Amygdala (tissue), 56 donors: ENCODE results near the gene PCCA.
A peak's percentile ranks its signal among the peaks of the same experiment; 100 is the strongest.
"Not testable (repeated sequence)": the region's sequence is repeated elsewhere in the genome, so short reads cannot be mapped to it uniquely, and the experiment has no call there.

Experiments
- DNase-seq, 56 donors: peaks; one replicate each; lab custom pipeline; 2025; lab: John Stamatoyannopoulos, UW

The PCCA gene, protein sequence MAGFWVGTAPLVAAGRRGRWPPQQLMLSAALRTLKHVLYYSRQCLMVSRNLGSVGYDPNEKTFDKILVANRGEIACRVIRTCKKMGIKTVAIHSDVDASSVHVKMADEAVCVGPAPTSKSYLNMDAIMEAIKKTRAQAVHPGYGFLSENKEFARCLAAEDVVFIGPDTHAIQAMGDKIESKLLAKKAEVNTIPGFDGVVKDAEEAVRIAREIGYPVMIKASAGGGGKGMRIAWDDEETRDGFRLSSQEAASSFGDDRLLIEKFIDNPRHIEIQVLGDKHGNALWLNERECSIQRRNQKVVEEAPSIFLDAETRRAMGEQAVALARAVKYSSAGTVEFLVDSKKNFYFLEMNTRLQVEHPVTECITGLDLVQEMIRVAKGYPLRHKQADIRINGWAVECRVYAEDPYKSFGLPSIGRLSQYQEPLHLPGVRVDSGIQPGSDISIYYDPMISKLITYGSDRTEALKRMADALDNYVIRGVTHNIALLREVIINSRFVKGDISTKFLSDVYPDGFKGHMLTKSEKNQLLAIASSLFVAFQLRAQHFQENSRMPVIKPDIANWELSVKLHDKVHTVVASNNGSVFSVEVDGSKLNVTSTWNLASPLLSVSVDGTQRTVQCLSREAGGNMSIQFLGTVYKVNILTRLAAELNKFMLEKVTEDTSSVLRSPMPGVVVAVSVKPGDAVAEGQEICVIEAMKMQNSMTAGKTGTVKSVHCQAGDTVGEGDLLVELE

DNA sequence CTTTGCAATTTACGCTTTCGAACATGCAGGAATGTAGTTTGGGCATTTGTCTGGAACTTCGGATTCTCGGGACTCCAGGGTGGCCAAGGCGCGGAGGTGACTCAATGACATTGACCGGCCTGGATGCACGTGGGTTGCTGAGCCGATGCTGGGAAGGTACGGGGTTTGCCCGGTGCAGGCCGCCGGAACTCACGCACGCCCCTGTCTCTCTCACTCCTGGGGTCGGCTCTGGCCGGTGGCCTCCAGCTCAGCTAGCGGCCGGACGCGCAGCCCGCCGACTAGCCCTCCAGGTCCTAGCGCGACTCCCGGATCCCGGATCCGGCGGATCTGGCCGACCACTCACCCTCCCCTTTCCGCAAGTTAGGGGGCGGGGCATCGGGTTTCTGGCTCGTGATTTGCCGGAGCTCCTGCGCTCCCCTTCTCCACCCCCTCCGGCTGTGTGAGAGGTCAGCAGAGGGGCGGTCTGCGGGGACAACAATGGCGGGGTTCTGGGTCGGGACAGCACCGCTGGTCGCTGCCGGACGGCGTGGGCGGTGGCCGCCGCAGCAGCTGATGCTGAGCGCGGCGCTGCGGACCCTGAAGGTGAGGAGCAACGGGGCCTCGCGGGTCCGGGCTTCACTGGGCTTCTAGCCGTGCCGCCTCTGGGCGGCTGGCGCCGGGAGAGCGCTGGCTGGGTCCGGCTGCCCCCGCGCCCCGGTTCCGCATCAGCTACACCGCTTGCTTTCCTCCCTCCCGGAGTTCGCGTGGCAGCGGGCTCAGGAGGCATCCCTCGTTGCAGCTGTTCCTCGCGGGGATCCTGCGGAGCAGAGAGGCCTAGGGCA is at the start of gene PCCA:
Gene PCCA, plus strand, starts transcription at position 450 of the 821 bp plus-strand sequence. Its CDS starts 28 bp downstream, at position 478.
- peak; percentile 40 to 95 (median 90) for DNase-seq

DNA sequence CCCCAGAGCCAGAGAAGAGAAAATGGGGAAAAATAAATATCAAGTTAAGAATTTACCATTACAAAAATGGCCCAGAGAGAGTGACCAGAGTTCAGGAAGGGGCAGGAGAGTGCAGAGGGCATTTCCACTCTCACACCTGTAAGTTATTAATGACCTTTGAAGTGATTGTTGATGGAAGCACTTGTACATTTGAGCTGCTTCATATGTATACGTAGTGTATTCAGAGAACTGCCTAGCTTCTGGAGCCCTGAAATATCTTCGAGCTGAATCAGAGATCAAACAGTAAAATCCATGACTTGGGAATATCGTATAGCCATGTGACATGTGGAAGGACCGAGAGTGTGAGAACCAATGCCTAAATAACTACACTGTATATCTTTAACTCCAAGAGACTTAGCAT is 49.2 kb upstream of the PCCA start:
- DNase-seq = no peak

DNA sequence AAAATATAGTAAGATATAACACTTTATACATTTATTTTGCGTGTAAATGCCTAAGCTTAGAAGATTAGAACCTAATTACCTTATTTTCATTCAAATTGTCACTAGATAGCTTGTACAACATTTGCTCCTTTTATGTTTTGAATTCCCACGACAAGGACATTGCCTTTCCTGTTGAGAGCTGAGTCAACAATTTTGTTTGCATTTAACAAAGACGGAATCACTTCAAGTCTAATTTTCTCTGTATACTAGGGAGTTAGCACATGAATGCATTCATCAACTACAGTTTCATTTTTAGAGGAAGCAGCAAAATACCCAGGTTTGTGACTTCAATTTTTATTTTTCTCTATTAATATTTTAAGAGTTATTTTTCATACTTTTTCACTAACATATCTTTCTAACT is 48.7 kb upstream of the PCCA start:
- no peak for DNase-seq

DNA sequence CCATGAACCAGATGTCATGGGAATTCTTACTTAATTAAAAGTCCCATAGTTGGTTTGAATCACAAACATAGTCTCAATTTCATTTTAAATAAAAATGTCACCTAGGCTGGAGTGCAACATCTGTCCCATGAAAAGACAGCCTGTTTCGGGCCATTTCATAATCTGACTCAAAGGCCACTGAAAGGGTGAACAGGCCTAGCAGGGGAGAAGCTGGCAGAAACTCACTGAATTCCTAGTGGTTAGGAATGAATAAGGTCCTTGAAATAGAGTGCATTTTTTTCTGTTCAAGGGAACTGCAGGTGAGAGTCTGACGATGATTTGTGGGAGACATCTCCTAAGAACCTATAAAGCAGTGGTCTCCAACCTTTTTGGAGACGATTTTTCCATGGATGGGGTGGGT is 44.0 kb upstream of the PCCA start:
- no peak for DNase-seq

DNA sequence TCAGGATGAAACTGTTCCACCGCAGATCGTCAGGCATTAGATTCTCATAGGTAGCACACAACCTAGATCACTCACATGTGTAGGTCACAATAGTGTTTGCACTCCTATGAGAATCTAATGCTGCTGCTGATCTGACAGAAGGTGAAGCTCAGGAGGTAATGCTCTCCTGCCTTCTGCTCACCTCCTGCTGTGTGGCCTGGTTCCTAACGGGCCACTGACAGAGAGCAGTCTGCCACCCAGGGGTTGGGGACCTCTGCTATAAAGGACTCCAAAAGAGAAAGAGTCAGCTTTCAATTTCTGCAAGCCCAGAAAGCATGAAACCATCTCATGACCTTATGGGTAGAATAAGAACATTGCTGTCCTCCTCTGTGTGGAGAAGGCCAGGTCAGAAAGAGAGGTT is 43.5 kb upstream of the PCCA start:
- no peak for DNase-seq

DNA sequence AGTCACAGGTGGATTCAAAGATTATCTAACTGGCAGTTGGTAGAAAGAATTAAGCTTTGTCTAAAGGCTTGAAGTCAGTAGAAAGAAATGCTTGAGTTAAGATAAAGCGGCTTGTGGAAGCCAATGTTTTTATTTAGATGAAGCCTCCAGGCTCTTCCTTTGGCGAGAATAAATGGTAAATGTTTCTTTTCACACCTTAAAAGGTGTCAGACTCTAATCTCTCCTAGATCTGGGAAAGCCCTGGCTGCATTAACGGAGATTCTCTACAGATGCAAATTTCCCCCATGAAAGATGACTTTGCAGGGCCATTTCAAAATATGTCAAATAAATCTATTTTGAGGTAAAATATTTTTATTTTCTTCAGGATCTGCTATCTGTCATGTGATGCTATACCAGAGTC is 37.8 kb upstream of the PCCA start:
- DNase-seq = no peak

DNA sequence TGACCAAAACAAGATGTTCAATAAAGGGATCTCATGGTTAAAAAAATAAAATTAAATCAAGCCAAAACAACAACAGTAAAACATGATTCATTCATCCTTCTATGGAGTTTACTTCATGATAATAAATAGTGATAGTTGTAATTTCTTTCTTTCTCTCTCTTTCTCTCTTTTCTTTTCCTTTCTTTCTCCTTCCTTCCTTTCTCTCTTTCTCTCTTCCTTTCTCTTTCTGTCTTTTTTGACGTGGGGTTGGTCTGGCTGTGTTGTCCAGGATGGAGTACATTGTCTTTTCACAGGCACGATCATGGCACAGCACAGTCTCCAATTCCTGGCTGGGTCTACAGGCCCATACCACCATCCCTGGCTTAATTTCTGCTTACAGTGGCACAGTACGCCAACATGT is 29.1 kb upstream of the PCCA start:
- no peak for DNase-seq

DNA sequence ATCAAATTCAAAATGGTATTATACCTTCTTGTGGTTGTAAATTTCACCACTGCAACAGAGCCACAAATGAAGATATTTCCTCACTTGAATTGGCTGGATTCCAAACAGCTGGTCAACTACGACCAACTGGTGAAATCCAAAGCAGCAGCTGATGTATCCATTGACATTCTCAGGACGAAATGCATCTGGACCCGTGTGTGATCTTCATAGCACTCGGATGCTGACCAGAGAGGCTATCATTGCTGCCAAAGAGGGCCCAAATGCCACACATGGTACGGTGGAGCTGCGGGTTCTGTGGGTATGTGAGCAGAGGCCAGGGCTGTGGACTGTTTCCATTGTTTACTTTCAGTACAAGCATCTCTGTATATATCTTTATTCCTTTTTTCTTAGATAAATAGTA is 25.6 kb upstream of the PCCA start:
- DNase-seq = no peak

DNA sequence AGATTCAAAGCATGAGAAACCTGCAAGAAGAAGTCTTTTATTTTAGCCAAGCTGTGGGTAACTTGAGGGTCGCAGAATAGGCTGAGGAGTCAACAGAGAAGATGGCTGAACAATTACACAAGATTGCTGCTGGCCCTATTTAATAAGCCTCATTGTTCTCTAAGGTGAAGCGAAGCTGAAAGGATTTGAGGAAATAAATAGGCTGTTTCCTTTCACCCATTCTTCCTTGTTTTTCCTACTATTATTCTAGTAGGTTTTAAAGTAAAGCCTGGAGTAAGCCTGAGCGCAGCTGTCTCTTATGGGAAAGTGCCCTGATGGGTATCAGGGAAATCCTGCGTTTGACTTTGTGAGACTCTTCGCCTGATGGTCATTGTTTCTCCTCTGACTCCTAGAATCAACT is 25.0 kb upstream of the PCCA start:
- DNase-seq = no peak

DNA sequence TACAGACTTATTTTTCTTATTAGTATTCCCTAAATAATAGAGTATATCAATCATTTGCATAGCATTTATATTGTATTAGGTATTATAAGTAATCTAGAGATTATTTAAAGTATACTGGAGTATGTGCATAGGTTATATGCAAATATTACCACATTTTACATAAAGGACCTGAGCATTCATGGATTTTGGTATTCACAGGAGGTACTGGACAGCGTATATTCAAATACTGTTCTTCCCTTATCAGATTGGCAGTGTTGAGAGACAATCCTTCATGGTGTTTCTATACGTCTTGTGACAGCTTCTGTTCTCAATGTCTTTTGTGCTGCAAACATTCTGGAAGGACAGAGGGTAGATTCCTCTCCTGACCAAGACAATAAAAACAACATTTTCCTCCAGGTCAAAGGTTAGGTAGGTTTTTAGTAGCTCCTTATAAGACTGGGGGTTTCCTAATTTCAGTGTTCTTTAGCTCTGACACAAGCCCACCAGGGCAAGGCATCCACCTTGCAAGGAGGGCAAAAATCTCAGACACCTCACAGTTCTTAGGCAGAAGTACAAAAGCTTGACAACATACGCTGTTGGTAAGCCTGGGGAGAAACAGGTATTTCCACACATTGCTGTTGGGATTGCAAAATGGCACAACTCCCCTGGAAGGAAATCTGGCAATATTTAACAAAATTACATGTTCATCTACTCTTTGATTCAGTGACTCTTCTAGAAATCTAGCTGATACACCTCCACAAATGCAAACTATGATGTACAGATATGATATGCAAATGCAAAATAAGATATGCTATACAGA is 20.6 kb upstream of the PCCA start:
- no peak for DNase-seq

DNA sequence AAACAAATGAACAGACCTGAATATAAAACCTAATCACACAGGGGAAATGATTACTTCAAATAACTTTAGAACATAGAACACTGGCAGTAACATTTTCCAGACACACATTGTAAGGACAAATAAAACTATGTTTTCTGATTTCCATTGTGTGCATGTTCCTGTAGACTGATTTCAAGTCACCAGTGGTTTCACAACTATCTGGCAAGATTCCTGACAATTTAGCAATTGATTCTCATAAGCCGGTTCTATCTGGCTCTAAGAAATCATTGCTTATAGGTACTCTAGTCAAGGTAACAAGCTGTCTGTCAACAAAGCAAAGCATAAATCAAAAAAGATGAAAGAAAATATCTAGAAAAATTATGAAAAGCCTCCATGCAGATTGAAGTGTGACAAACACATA is 19.6 kb upstream of the PCCA start:
- no peak for DNase-seq

DNA sequence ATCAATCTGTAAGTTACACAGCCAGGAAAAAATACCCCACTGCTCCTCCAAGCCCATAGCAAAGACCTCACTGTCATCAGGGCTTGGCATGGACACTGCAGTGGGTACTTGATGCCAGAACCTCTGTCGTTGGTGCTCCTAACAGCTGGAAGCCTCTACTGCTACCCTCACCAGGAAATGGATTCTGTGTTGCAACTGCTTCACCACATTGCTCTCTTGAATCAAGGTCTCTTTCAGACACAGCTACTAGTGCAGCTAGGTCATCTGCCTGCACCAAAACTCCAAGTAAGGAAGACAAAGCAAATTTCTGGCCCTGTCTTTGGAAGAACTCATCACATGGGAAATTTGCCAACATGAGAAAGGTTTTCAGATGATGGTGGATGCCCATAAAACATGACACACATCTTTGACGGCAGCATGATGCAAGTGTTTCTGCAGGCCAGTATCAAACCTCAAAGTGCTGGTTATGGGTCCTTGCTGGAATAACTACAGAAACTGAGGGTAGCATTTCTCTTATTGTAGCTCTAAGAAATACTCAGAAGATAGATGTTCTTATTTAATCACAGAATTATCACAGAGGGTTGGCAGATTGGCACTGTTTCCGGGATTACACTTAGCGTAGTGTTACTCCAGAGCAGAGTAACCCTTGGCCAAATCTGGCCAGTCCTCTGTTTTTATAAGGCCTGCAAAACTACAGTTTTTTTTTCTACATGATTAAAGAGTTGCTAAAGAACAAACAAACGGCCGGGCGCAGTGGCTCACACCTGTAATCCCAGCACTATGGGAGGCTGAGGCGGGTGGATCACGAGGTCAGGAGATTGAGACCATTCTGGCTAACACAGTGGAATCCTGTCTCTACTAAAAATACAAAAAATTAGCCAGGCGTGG is 12.9 kb upstream of the PCCA start:
- no peak for DNase-seq

DNA sequence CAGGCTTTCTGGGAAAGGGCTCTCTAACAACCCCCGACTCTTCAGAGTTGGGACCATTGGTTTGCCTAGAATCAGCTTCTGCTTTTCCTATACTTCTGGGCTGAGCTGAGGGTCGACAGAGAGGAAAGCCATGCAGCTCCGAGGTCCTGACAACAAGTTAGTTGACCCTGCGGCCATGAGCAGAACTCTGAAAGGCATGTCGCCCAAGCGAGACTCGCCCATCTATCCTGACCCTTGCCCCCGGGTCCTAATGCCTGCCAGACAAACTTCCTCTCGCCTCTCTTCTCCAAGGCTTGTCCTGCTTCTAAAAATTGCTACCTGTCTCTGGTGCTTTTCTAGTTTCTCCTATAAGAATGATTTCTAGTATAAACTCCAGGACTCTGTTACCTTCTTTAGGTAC is 9.9 kb upstream of the PCCA start:
- not testable (repeated sequence) for DNase-seq

DNA sequence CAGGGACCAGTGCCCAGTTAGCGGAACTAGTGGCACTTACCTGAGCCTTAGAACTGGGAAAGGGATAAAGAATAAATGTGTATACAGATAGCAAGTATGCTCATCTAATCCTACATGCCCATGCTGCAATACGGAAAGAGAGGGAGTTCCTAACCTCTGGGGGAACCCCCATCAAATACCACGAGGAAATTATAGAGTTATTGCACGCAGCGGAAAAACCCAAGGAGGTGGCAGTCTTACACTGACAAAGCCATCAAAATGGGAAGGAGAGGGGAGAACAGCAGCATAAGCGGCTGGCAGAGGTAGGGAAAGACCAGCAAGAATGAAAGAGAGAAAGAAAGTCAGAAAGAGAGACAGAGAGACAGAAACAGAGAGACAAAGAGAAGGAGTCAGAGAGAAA is 5.5 kb upstream of the PCCA start:
- DNase-seq = not testable (repeated sequence)

DNA sequence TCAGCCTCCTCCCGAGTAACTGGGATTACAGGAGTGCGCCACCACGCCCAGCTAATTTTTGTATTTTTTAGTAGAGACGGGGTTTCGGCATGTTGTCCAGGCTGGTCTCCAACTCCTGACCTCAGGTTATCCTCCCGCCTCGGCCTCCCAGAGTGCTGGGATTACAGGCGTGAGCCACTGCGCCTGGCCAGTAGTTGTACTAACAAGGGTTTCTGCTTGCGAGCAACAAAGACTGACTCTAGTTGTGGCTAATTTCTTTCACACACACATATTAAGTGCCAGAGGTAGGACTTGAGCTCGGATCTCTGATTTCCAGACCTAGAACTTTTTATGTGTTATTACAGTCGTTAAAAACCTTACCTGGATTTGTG is 635 bp upstream of the PCCA start:
- no peak for DNase-seq

DNA sequence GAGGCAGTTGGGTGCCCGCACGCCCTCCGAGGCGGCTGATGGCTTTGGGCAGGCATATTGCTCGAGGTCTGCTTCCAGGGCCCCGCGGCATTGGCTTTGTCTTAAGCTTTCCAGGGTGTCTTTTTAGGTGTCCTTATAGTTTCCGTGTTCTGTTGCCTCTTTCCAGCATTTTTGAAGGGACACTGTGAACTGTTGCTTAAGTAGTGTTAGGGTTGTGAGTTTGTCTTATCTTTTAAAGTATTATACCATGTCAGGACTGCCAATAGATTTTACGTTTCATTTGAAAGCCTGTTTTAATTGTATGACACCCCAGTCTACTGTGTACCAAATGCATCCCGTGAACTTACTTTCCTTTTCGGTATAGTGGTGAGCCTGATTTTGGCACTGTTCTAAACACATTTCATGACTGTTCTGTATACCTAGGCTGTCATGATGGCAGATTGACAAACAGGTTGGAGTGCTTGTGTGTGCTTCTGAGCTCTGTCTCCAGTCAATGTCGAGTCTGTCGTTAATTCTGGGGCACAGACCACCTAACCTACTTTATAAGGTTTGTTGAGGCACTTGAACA is 656 bp downstream of the PCCA start:
- DNase-seq = peak in 1 of 56 donors; percentile 36

DNA sequence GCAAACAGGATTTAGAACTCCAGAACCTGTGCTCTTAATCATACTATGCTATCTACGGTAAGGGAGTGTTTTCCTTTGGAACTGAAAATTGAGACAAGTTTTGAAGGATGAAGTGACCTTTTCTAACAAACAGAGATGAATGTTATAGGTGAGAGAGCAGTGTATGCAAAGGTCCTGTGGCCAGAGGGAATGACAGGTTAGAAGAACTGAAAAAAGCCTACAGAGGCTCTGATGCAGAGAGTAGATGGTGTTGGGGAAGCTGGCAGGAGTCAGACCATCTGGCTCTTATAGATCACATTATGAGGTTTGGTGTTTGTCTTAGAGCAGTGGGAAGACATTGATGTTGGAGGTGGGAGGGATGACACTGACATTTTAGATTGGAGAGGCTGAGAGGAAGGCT is 2.0 kb downstream of the PCCA start:
- DNase-seq = no peak

DNA sequence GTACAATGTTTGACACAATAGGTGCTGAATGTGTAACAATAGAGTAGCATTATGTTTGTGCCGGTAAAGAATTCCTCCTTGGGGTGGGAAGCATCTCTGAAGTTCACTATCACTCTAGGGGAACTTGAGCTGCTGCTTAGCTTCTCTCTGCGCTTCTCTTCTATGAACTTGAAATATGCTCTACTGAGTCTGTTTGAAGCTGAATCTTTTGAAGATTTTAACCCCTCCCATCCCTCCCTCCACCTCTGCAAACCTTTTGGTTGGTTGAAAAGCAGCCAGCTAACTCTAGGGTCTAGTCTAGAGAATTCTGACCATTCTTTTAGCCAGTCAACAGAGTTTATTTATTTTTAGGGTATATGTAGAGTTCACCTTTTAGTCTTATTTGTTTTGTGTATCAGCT is 2.5 kb downstream of the PCCA start:
- DNase-seq = no peak

DNA sequence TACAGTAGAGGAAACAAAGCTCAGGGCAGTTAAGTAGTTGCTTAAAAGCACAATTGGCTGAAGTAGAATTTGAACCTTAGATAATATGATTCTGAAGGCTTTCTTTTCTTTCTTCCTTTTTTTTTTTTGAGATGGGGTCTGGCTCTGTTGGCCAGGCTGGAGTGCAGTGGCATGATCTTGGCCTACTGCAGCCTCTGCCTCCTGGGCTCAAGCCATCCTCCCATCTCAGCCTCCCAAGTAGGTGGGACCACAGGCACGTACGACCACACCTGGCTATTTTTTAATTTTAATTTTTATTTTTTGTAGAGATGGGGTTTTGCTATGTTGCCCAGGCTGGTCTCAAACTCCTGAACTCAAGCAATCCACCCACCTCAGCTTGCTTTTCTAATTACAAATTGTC is 3.4 kb downstream of the PCCA start:
- DNase-seq = not testable (repeated sequence)
